ENCODE measurements around the gene LRRC23. TPM values are rescaled to one million over a fixed set of nuclear protein-coding genes. Genes with fewer than 3 reads are reported as not detected.

LRRC23 gene
- total and polyA plus RNA-seq, 9 of the 15 experiments (the other 6 are each of a cell fraction or from before 2014, with no cell fraction given) = 2.2 to 7.0 (median 3.0) TPM

DNA sequence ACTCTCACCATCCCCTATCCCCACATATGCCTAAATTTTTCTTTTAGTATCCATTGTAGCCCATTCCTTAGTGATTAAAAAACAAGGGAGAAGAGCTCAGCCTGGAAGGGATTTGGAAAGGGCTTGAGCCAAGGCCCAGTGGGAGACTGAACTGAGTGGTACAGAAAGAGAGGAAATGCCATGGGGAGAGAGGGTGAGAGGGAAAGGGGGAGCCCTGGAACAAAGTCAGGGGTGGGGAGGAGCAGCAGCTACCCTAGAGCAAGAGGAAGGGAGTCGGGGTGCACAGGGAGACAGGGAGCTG lies 20.6 kb downstream of the LRRC23 start:
- Histone ChIP-seq H3K4me1 (replicated peaks in 1 of 2; ENCODE audit: control insufficient read depth in 2 of 2, insufficient read depth in 2 of 2, low read length in 2 of 2) (peaks cover 30 to 36% of the 10 kb centered on the region in 2 experiments; a peak in 4 of 5 replicates), H3K9me1 (ENCODE audit: control insufficient read depth, insufficient read depth, low read length) (peaks cover 4% of the 10 kb centered on the region), H3K4me3 (no peak overlapping the region), H2AFZ (ENCODE audit: low read depth, low read length) (no peak overlapping the region), H3K36me3 (ENCODE audit: control insufficient read depth, insufficient read depth, low read length) (peaks cover 9% of the 10 kb centered on the region; the same call in 1 of the 3 replicates), H4K20me1 (replicated peaks; ENCODE audit: control insufficient read depth, insufficient read depth, low read length) (no peaks in the 10 kb centered on the region), H3K4me2 (ENCODE audit: insufficient read depth, low read length) (peak overlapping the region; percentile 69; the same call in 1 of the 2 replicates), H3K27ac (ENCODE audit: extremely low read depth, low read depth, low read length) (peak overlapping the region; percentile 39; the same call in 1 of the 3 replicates), H3K27me3 (ENCODE audit: control insufficient read depth in 2 of 2, insufficient read depth in 2 of 2, low read length in 2 of 2) (no peaks in the 10 kb centered on the region), H3K9me3 (replicated peaks; ENCODE audit: control insufficient read depth, insufficient read depth, low read depth, low read length) (no peaks in the 10 kb centered on the region), H3K9ac (ENCODE audit: insufficient read depth in 1 of 2, low read depth in 2 of 2, low read length in 2 of 2) (peak overlapping the region in 1 of 2 experiments; percentile 68; a peak in 2 of 4 replicates), H3K79me2 (ENCODE audit: control insufficient read depth, insufficient read depth, low read length) (peaks cover 25% of the 10 kb centered on the region)
- ChIA-PET POLR2A (interaction anchor here (0.6 to 4.0 kb wide), 16 partner anchors 10 to 258 kb away, joined by 3 to 29 read pairs (median 4); partner anchors contain the start of genes C12orf57, RNU7-1 and SPSB2), CTCF (ENCODE audit: low intra/inter-chr PET ratio) (interaction anchor here (0.9 kb wide), 1 partner anchor 264 kb away, joined by 3 read pairs; the partner anchor contains the start of gene PEX5)
- intact Hi-C loops (cut with micrococcal nuclease) (loop anchor here (2.0 to 5.0 kb wide), 2 partner anchors 20 to 117 kb away; partner anchors contain the start of gene C12orf57), in situ Hi-C loops (cut with MboI) (no loop called here)
- ATAC-seq = no peak
- DNase-seq (ENCODE audit: extremely low read depth in 1 of 4, low spot score in 3 of 4) = no peak
- 100% methylated on average over 1 of the region's 1 CpG for WGBS (ENCODE audit: insufficient coverage, low coverage, missing lambda C conversion rate)
- no TSS peak for BruUV-seq (replicated peaks)
- no peak for FAIRE-seq
- TF ChIP-seq NR3C1 (CRISPR knock-in tag; IDR thresholded peaks at IDR 0.05) (no peak), CTBP1 (IDR thresholded peaks at IDR 0.05; ENCODE audit: borderline replicate concordance) (no peak), HMG20B (CRISPR knock-in tag; IDR thresholded peaks at IDR 0.05) (no peak), HNRNPK (IDR thresholded peaks at IDR 0.05; ENCODE audit: low read depth, low read length, poor library complexity, severe bottlenecking) (no peak), ZNF785 (CRISPR knock-in tag; IDR thresholded peaks at IDR 0.05) (no peak), KDM4B (IDR thresholded peaks at IDR 0.05; ENCODE audit: borderline replicate concordance in 2 of 2, low read depth in 1 of 2) (no peak), PHB (CRISPR knock-in tag; IDR thresholded peaks at IDR 0.05) (no peak), TAF7 (tag; IDR thresholded peaks at IDR 0.05) (no peak), RFX1 (IDR thresholded peaks at IDR 0.05) (no peak)
- TF ChIP-seq, protein P1, sequence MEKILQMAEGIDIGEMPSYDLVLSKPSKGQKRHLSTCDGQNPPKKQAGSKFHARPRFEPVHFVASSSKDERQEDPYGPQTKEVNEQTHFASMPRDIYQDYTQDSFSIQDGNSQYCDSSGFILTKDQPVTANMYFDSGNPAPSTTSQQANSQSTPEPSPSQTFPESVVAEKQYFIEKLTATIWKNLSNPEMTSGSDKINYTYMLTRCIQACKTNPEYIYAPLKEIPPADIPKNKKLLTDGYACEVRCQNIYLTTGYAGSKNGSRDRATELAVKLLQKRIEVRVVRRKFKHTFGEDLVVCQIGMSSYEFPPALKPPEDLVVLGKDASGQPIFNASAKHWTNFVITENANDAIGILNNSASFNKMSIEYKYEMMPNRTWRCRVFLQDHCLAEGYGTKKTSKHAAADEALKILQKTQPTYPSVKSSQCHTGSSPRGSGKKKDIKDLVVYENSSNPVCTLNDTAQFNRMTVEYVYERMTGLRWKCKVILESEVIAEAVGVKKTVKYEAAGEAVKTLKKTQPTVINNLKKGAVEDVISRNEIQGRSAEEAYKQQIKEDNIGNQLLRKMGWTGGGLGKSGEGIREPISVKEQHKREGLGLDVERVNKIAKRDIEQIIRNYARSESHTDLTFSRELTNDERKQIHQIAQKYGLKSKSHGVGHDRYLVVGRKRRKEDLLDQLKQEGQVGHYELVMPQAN (IDR thresholded peaks at IDR 0.05; ENCODE audit: borderline replicate concordance) = no peak
- TF ChIP-seq, protein P2, sequence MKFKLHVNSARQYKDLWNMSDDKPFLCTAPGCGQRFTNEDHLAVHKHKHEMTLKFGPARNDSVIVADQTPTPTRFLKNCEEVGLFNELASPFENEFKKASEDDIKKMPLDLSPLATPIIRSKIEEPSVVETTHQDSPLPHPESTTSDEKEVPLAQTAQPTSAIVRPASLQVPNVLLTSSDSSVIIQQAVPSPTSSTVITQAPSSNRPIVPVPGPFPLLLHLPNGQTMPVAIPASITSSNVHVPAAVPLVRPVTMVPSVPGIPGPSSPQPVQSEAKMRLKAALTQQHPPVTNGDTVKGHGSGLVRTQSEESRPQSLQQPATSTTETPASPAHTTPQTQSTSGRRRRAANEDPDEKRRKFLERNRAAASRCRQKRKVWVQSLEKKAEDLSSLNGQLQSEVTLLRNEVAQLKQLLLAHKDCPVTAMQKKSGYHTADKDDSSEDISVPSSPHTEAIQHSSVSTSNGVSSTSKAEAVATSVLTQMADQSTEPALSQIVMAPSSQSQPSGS (CRISPR knock-in tag; IDR thresholded peaks at IDR 0.05) = no peak
- TF ChIP-seq, protein P3, sequence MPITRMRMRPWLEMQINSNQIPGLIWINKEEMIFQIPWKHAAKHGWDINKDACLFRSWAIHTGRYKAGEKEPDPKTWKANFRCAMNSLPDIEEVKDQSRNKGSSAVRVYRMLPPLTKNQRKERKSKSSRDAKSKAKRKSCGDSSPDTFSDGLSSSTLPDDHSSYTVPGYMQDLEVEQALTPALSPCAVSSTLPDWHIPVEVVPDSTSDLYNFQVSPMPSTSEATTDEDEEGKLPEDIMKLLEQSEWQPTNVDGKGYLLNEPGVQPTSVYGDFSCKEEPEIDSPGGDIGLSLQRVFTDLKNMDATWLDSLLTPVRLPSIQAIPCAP (CRISPR knock-in tag; IDR thresholded peaks at IDR 0.05; ENCODE audit: borderline replicate concordance) = no peak
- TF ChIP-seq, protein P4, sequence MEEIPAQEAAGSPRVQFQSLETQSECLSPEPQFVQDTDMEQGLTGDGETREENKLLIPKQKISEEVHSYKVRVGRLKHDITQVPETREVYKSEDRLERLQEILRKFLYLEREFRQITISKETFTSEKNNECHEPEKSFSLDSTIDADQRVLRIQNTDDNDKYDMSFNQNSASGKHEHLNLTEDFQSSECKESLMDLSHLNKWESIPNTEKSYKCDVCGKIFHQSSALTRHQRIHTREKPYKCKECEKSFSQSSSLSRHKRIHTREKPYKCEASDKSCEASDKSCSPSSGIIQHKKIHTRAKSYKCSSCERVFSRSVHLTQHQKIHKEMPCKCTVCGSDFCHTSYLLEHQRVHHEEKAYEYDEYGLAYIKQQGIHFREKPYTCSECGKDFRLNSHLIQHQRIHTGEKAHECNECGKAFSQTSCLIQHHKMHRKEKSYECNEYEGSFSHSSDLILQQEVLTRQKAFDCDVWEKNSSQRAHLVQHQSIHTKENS (CRISPR knock-in tag; IDR thresholded peaks at IDR 0.05) = no peak
- TF ChIP-seq, protein P5, sequence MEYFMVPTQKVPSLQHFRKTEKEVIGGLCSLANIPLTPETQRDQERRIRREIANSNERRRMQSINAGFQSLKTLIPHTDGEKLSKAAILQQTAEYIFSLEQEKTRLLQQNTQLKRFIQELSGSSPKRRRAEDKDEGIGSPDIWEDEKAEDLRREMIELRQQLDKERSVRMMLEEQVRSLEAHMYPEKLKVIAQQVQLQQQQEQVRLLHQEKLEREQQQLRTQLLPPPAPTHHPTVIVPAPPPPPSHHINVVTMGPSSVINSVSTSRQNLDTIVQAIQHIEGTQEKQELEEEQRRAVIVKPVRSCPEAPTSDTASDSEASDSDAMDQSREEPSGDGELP (CRISPR knock-in tag; IDR thresholded peaks at IDR 0.05; ENCODE audit: borderline replicate concordance) = no peak
- TF ChIP-seq, protein P6, sequence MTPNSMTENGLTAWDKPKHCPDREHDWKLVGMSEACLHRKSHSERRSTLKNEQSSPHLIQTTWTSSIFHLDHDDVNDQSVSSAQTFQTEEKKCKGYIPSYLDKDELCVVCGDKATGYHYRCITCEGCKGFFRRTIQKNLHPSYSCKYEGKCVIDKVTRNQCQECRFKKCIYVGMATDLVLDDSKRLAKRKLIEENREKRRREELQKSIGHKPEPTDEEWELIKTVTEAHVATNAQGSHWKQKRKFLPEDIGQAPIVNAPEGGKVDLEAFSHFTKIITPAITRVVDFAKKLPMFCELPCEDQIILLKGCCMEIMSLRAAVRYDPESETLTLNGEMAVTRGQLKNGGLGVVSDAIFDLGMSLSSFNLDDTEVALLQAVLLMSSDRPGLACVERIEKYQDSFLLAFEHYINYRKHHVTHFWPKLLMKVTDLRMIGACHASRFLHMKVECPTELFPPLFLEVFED (CRISPR knock-in tag; conservative IDR thresholded peaks at IDR 0.05) = no peak
